Smooth muscle cell (in vitro differentiated cells): Measurements from ENCODE around the gene FUNDC1. TPM values are rescaled to one million over a fixed set of nuclear protein-coding genes. Genes with fewer than 3 reads are reported as not detected.

Experiments used
- DNase-seq: peaks from one replicate; lab custom pipeline; 2025; ENCODE audit not compliant: unreplicated experiment; lab: John Stamatoyannopoulos, UW
- H2AFZ ChIP-seq: fragments of 200-600 bp; sonication (generic); 2 replicates; pipeline ENCODE4 v1.6.0; 2016; ENCODE audit warnings: antibody characterized with exemption, low read depth, mild to moderate bottlenecking
- H3F3A ChIP-seq: fragments of 200-600 bp; sonication (generic); 2 replicates; pipeline ENCODE4 v1.6.0; 2017; ENCODE audit warnings: antibody characterized with exemption, low read depth
- H3K27ac ChIP-seq: fragments of 200-600 bp; sonication (generic); 2 replicates; pipeline ENCODE4 v1.5.1; 2016; ENCODE audit warnings: low read depth, mild to moderate bottlenecking
- H3K27me3 ChIP-seq: fragments of 200-600 bp; sonication (generic); 2 replicates; pipeline ENCODE4 v1.6.1; 2016; ENCODE audit warnings: low read depth, mild to moderate bottlenecking
- H3K36me3 ChIP-seq: fragments of 200-600 bp; sonication (generic); 2 replicates; pipeline ENCODE4 v1.5.1; 2016; ENCODE audit warnings: low read depth
- H3K4me1 ChIP-seq: fragments of 200-600 bp; sonication (generic); 2 replicates; pipeline ENCODE4 v1.5.1; 2016; ENCODE audit warnings: low read depth
- H3K4me2 ChIP-seq: fragments of 200-600 bp; sonication (generic); 2 replicates; pipeline ENCODE4 v1.6.0; 2016; ENCODE audit warnings: mild to moderate bottlenecking
- H3K4me3 ChIP-seq: fragments of 200-600 bp; sonication (generic); 2 replicates; pipeline ENCODE4 v1.5.1; 2016; ENCODE audit warnings: mild to moderate bottlenecking
- H3K79me2 ChIP-seq: fragments of 200-600 bp; sonication (generic); 2 replicates; pipeline ENCODE4 v1.6.0; 2016; ENCODE audit warnings: low read depth, mild to moderate bottlenecking
- H3K9ac ChIP-seq: fragments of 200-600 bp; sonication (generic); 2 replicates; pipeline ENCODE4 v1.6.0; 2016; ENCODE audit warnings: low read depth
- H3K9me3 ChIP-seq: fragments of 200-600 bp; sonication (generic); replicated peaks from 2 replicates; pipeline ENCODE4 v1.5.1; 2016; ENCODE audit warnings: low read depth
- H4K20me1 ChIP-seq: fragments of 200-600 bp; sonication (generic); 2 replicates; pipeline ENCODE4 v1.6.0; 2016; ENCODE audit warnings: low read depth
- CTCF ChIP-seq: fragments of 200-600 bp; sonication (generic); IDR thresholded peaks from 2 replicates; pipeline ENCODE4 v1.5.1; 2017; ENCODE audit warnings: borderline replicate concordance, mild to moderate bottlenecking, antibody characterized with exemption; ENCODE audit not compliant: insufficient read depth, poor library complexity, severe bottlenecking
- WGBS: methylation state at CpG from one replicate; pipeline ENCODE4 v1.1.7; 2016; ENCODE audit warnings: low lambda C conversion rate; 5-methylcytosine and 5-hydroxymethylcytosine counted together
- polyA plus RNA-seq: library from polyadenylated mRNA; unstranded; fragments of >200 nt; fragmentation: Nextera tagmentation; extraction: Ambion mirVana; gene quantifications from 2 replicates; pipeline ENCODE4 v1.2.1, GENCODE V29; 2016
- total RNA-seq: library from RNA; depleted of rRNA; stranded (reverse); fragments of >200 nt; gene quantifications from 2 replicates; pipeline ENCODE4 v1.2.3, GENCODE V29; 2014

FUNDC1 gene
- total and polyA plus RNA-seq, 2 experiments from 2014 or later: 16.8 to 21.6 TPM

- no peak overlapping the region for H3K4me3 ChIP-seq
- no peaks in the 10 kb centered on the region for H3K27me3 ChIP-seq
- H3K9ac ChIP-seq: no peak overlapping the region
- no peak for DNase-seq
- no peak overlapping the region for H3K27ac ChIP-seq
- H3K4me2 ChIP-seq: no peak overlapping the region
- 57% methylated on average over 3 of the region's 3 CpGs for WGBS
- peaks cover 3% of the 10 kb centered on the region for H3K79me2 ChIP-seq
- no peaks in the 10 kb centered on the region for H3K36me3 ChIP-seq
- no peaks in the 10 kb centered on the region for H4K20me1 ChIP-seq
- H3F3A ChIP-seq: no peaks in the 10 kb centered on the region
- no peaks in the 10 kb centered on the region for H3K4me1 ChIP-seq
- no peak for TF ChIP-seq CTCF
- H3K9me3 ChIP-seq: no peaks in the 10 kb centered on the region
- no peak overlapping the region for H2AFZ ChIP-seq
Observed at GRCh38 chrX:44529310-44529709, 13.3 kb downstream of the FUNDC1 start.

GRCh38 chrX:44514272-44514671, 28.4 kb downstream of the FUNDC1 start:
- Histone ChIP-seq H4K20me1 (no peaks in the 10 kb centered on the region), H3K79me2 (no peaks in the 10 kb centered on the region), H3K27me3 (no peaks in the 10 kb centered on the region), H3K4me2 (no peak overlapping the region), H3K4me3 (no peak overlapping the region), H2AFZ (no peak overlapping the region), H3K9me3 (no peaks in the 10 kb centered on the region), H3F3A (no peaks in the 10 kb centered on the region), H3K36me3 (no peaks in the 10 kb centered on the region), H3K9ac (no peak overlapping the region), H3K4me1 (no peaks in the 10 kb centered on the region), H3K27ac (no peak overlapping the region)
- DNase-seq: no peak
- 92% methylated on average over 3 of the region's 3 CpGs for WGBS
- no peak for TF ChIP-seq CTCF

- no peak overlapping the region for H3K9ac ChIP-seq
- TF ChIP-seq CTCF: no peak
- no peaks in the 10 kb centered on the region for H3K79me2 ChIP-seq
- no peaks in the 10 kb centered on the region for H3K36me3 ChIP-seq
- no peaks in the 10 kb centered on the region for H4K20me1 ChIP-seq
- H3K27me3 ChIP-seq: no peaks in the 10 kb centered on the region
- no peaks in the 10 kb centered on the region for H3K9me3 ChIP-seq
- no peaks in the 10 kb centered on the region for H3K4me1 ChIP-seq
- 84% methylated on average over 2 of the region's 2 CpGs for WGBS
- no peak overlapping the region for H3K27ac ChIP-seq
- no peak overlapping the region for H2AFZ ChIP-seq
- no peak overlapping the region for H3K4me3 ChIP-seq
- no peaks in the 10 kb centered on the region for H3F3A ChIP-seq
- DNase-seq: no peak
- no peak overlapping the region for H3K4me2 ChIP-seq
Observed at GRCh38 chrX:44507292-44507691, 35.4 kb downstream of the FUNDC1 start.

- no peak overlapping the region for H3K4me2 ChIP-seq
- no peaks in the 10 kb centered on the region for H4K20me1 ChIP-seq
- H3K27ac ChIP-seq: no peak overlapping the region
- no peak for TF ChIP-seq CTCF
- H3K9ac ChIP-seq: no peak overlapping the region
- no peaks in the 10 kb centered on the region for H3K79me2 ChIP-seq
- H2AFZ ChIP-seq: no peak overlapping the region
- no peak overlapping the region for H3K4me3 ChIP-seq
- 100% methylated on average over 2 of the region's 2 CpGs for WGBS
- H3K4me1 ChIP-seq: no peaks in the 10 kb centered on the region
- no peaks in the 10 kb centered on the region for H3K36me3 ChIP-seq
- no peak for DNase-seq
- no peaks in the 10 kb centered on the region for H3K9me3 ChIP-seq
- no peaks in the 10 kb centered on the region for H3F3A ChIP-seq
- no peaks in the 10 kb centered on the region for H3K27me3 ChIP-seq
Observed at GRCh38 chrX:44506678-44507077, 36.0 kb downstream of the FUNDC1 start.
